CD4-positive, alpha-beta T cell treated with Interleukin-6 at 100 ng/mL for 8 hours (primary cell): ENCODE data around the gene MICB.
"Not testable (repeated sequence)": the region's sequence is repeated elsewhere in the genome, so short reads cannot be mapped to it uniquely, and the experiment has no call there.

Source experiments
- DNase-seq: peaks from one replicate; pipeline ENCODE4 v3.0.0-alpha.2; 2020; ENCODE audit warnings: mixed read lengths, low spot score

The MICB gene

GRCh38 chr6:31474871-31475286, 23.1 kb upstream of the MICB start:
- no peak for DNase-seq

- DNase-seq, result no peak
These were observed 21.3 kb upstream of the MICB start for GRCh38 chr6:31476515-31477139.

GRCh38 chr6:31477521-31477920, 20.4 kb upstream of the MICB start:
- DNase-seq, result no peak

GRCh38 chr6:31478186-31478950, 19.6 kb upstream of the MICB start:
- no peak for DNase-seq

- no peak for DNase-seq
These were observed 18.6 kb upstream of the MICB start for GRCh38 chr6:31479151-31479932.

GRCh38 chr6:31479933-31480535, 17.9 kb upstream of the MICB start:
- DNase-seq, result no peak

- no peak for DNase-seq
These were observed 17.4 kb upstream of the MICB start for GRCh38 chr6:31480574-31480973.

GRCh38 chr6:31483392-31483791, 14.6 kb upstream of the MICB start:
- DNase-seq, result no peak

GRCh38 chr6:31485055-31485454, 12.9 kb upstream of the MICB start:
- no peak for DNase-seq

GRCh38 chr6:31486065-31486837, 11.7 kb upstream of the MICB start:
- DNase-seq, result not testable (repeated sequence)

- DNase-seq, result not testable (repeated sequence)
These were observed 10.3 kb upstream of the MICB start for GRCh38 chr6:31487674-31488073.

- DNase-seq, result no peak
These were observed 8.9 kb upstream of the MICB start for GRCh38 chr6:31489086-31489485.

- DNase-seq, result no peak
These were observed 7.7 kb upstream of the MICB start for GRCh38 chr6:31490115-31490873.

GRCh38 chr6:31493550-31493874, 4.4 kb upstream of the MICB start:
- DNase-seq, result not testable (repeated sequence)

GRCh38 chr6:31493875-31494694, 3.9 kb upstream of the MICB start:
- peak; percentile 69 for DNase-seq

GRCh38 chr6:31495580-31495979, 2.4 kb upstream of the MICB start:
- DNase-seq, result no peak

- DNase-seq, result not testable (repeated sequence)
These were observed 1.1 kb upstream of the MICB start for GRCh38 chr6:31496826-31497225.

- DNase-seq, result no peak
These were observed 803 bp downstream of the MICB start for GRCh38 chr6:31498748-31499147.

GRCh38 chr6:31499648-31500047, 1.7 kb downstream of the MICB start:
- DNase-seq, result not testable (repeated sequence)

- no peak for DNase-seq
These were observed 4.6 kb downstream of the MICB start for GRCh38 chr6:31502586-31502985.
